GM21723 (cell line): ENCODE results near the gene JCHAIN.
A peak's percentile ranks its signal among the peaks of the same experiment; 100 is the strongest.

Source experiments
- ATAC-seq: cut with Tn5 transposase; IDR thresholded peaks from one replicate; pipeline ENCODE4 v1.9.1; 2021; ENCODE audit warnings: mild to moderate bottlenecking, moderate library complexity; ENCODE audit not compliant: unreplicated experiment

Gene JCHAIN

GRCh38 chr4:70650741-70651140 is 15.6 kb downstream of the JCHAIN start:
- peak; percentile 20 for ATAC-seq

GRCh38 chr4:70640192-70640591 is 26.1 kb downstream of the JCHAIN start:
- no peak for ATAC-seq

GRCh38 chr4:70637239-70637913 is 28.9 kb downstream of the JCHAIN start:
- ATAC-seq = no peak

GRCh38 chr4:70634482-70634881 is 31.8 kb downstream of the JCHAIN start:
- no peak for ATAC-seq

GRCh38 chr4:70632028-70632427 is 34.3 kb downstream of the JCHAIN start:
- ATAC-seq = no peak

- no peak for ATAC-seq
These were observed 36.1 kb downstream of the JCHAIN start for GRCh38 chr4:70630162-70630561.

GRCh38 chr4:70629469-70630090 is 36.7 kb downstream of the JCHAIN start:
- ATAC-seq = no peak

GRCh38 chr4:70628444-70628843 is 37.9 kb downstream of the JCHAIN start, which contains the start of gene ENAM:
Gene ENAM (plus strand): TSS chr4:70628744. CDS start chr4:70629501, 757 bp downstream.
- no peak for ATAC-seq

GRCh38 chr4:70627620-70628019 is 38.7 kb downstream of the JCHAIN start:
- ATAC-seq = no peak

- ATAC-seq = no peak
These were observed 42.0 kb downstream of the JCHAIN start for GRCh38 chr4:70624226-70624793.

- no peak for ATAC-seq
These were observed 43.0 kb downstream of the JCHAIN start for GRCh38 chr4:70623323-70623722.

- no peak for ATAC-seq
These were observed 46.5 kb downstream of the JCHAIN start for GRCh38 chr4:70619778-70620177.

- ATAC-seq = no peak
These were observed 47.0 kb downstream of the JCHAIN start for GRCh38 chr4:70619288-70619687.

GRCh38 chr4:70614184-70614555 is 52.1 kb downstream of the JCHAIN start:
- ATAC-seq = no peak

- ATAC-seq = peak; percentile 53
These were observed 52.8 kb downstream of the JCHAIN start for GRCh38 chr4:70613306-70614183.

- ATAC-seq = no peak
These were observed 58.0 kb downstream of the JCHAIN start for GRCh38 chr4:70608324-70608723.

GRCh38 chr4:70607334-70607853 is 58.9 kb downstream of the JCHAIN start:
- ATAC-seq = no peak

GRCh38 chr4:70606459-70606858 is 59.8 kb downstream of the JCHAIN start:
- ATAC-seq = no peak
